ENCODE results near the gene CDT1. TPM values are rescaled to one million over a fixed set of nuclear protein-coding genes. Genes with fewer than 3 reads are reported as not detected.

The CDT1 gene
- total RNA-seq, 3 donors from 2014 or later (not counting 1 experiment from before 2014, with no cell fraction given): 2.2 to 3.8 (median 2.6) TPM

DNA sequence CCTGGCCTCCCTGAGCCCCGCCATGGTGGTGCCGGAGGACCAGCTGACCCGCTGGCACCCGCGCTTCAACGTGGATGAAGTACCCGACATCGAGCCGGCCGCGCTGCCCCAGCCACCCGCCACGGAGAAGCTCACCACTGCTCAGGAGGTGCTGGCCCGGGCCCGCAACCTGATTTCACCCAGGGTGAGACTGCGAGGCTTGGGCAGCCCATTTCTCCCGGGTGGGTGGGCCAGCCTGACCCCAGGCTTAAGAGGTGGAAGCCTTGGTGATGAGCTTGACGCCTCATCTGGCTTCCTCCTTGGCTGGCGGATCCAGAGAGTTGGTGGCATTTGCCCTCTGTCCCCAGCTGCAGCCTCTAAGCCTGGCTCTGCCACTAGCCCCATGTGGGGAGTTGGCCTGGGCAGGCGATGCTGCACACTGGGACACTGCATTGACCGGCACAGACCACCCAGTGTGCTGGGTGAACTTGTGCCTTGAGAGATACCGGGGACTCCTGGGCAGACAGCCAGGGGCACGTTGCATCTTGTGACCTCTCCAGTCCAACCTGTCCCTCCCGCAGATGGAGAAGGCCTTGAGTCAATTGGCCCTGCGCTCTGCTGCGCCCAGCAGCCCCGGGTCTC, 3.0 kb downstream of the CDT1 start:
- H3K36me3 ChIP-seq (ENCODE audit: control insufficient read depth, insufficient read depth, low read length): peaks cover 10% of the 10 kb centered on the region
- Mint-ChIP-seq H3K4me1 (peaks cover 7 to 20% of the 10 kb centered on the region in 2 donors), H3K4me3 (no peak overlapping the region), H3K27ac (no peak overlapping the region), H3K36me3 (no peaks in the 10 kb centered on the region), H3K9me3 (no peaks in the 10 kb centered on the region), H3K27me3 (ENCODE audit: low read depth in 2 of 2) (no peaks in the 10 kb centered on the region)
- H3K27me3 ChIP-seq (ENCODE audit: control insufficient read depth, insufficient read depth, low read length): no peaks in the 10 kb centered on the region
- peaks cover 41% of the 10 kb centered on the region for H3K4me1 ChIP-seq (ENCODE audit: control insufficient read depth, insufficient read depth, low read length)
- H3K9me3 ChIP-seq (ENCODE audit: control insufficient read depth, insufficient read depth, low read length): no peaks in the 10 kb centered on the region
- no peak overlapping the region for H3K4me3 ChIP-seq (ENCODE audit: low read length)
- TF ChIP-seq, protein P1, sequence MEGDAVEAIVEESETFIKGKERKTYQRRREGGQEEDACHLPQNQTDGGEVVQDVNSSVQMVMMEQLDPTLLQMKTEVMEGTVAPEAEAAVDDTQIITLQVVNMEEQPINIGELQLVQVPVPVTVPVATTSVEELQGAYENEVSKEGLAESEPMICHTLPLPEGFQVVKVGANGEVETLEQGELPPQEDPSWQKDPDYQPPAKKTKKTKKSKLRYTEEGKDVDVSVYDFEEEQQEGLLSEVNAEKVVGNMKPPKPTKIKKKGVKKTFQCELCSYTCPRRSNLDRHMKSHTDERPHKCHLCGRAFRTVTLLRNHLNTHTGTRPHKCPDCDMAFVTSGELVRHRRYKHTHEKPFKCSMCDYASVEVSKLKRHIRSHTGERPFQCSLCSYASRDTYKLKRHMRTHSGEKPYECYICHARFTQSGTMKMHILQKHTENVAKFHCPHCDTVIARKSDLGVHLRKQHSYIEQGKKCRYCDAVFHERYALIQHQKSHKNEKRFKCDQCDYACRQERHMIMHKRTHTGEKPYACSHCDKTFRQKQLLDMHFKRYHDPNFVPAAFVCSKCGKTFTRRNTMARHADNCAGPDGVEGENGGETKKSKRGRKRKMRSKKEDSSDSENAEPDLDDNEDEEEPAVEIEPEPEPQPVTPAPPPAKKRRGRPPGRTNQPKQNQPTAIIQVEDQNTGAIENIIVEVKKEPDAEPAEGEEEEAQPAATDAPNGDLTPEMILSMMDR (IDR thresholded peaks at IDR 0.05): no peak
- H3K27ac ChIP-seq (ENCODE audit: low read length): no peak overlapping the region
- intact Hi-C loops (cut with micrococcal nuclease): no loop called here
- DNase-seq (no peak), ATAC-seq (no peak)
- WGBS (ENCODE audit: insufficient coverage): 94% methylated on average over 27 of the region's 27 CpGs

DNA sequence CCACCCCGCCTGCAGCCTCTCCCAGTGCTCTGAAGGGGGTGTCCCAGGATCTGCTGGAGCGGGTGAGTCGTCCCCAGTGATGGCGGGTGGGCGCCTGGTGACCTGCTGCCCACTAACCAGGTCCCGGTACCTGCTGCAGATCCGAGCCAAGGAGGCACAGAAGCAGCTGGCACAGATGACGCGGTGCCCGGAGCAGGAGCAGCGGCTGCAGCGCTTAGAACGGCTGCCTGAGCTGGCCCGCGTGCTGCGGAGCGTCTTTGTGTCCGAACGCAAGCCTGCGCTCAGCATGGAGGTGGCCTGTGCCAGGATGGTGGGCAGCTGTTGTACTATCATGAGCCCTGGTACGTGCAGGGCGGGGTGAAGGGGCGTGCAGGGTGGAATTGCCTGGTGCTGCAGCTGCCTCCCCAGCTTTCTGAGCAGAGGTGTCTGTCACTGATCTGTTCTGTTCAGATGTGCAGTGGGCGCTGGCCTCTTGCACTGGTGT, 3.6 kb downstream of the CDT1 start:
- no peaks in the 10 kb centered on the region for H3K9me3 ChIP-seq (ENCODE audit: control insufficient read depth, insufficient read depth, low read length)
- no peak overlapping the region for H3K27ac Mint-ChIP-seq
- peaks cover 7 to 24% of the 10 kb centered on the region in 2 donors for H3K4me1 Mint-ChIP-seq
- DNase-seq (no peak), ATAC-seq (no peak)
- no peak overlapping the region for H3K4me3 ChIP-seq (ENCODE audit: low read length)
- peaks cover 10% of the 10 kb centered on the region for H3K36me3 ChIP-seq (ENCODE audit: control insufficient read depth, insufficient read depth, low read length)
- H3K4me3 Mint-ChIP-seq: no peak overlapping the region
- 98% methylated on average over 24 of the region's 24 CpGs for WGBS (ENCODE audit: insufficient coverage)
- TF ChIP-seq, protein P1 (IDR thresholded peaks at IDR 0.05): no peak
- H3K9me3 Mint-ChIP-seq: no peaks in the 10 kb centered on the region
- H3K4me1 ChIP-seq (ENCODE audit: control insufficient read depth, insufficient read depth, low read length): peaks cover 36% of the 10 kb centered on the region
- no peaks in the 10 kb centered on the region for H3K27me3 Mint-ChIP-seq (ENCODE audit: low read depth in 2 of 2)
- H3K36me3 Mint-ChIP-seq: no peaks in the 10 kb centered on the region
- intact Hi-C loops (cut with micrococcal nuclease): no loop called here
- H3K27ac ChIP-seq (ENCODE audit: low read length): no peak overlapping the region
- H3K27me3 ChIP-seq (ENCODE audit: control insufficient read depth, insufficient read depth, low read length): no peaks in the 10 kb centered on the region

DNA sequence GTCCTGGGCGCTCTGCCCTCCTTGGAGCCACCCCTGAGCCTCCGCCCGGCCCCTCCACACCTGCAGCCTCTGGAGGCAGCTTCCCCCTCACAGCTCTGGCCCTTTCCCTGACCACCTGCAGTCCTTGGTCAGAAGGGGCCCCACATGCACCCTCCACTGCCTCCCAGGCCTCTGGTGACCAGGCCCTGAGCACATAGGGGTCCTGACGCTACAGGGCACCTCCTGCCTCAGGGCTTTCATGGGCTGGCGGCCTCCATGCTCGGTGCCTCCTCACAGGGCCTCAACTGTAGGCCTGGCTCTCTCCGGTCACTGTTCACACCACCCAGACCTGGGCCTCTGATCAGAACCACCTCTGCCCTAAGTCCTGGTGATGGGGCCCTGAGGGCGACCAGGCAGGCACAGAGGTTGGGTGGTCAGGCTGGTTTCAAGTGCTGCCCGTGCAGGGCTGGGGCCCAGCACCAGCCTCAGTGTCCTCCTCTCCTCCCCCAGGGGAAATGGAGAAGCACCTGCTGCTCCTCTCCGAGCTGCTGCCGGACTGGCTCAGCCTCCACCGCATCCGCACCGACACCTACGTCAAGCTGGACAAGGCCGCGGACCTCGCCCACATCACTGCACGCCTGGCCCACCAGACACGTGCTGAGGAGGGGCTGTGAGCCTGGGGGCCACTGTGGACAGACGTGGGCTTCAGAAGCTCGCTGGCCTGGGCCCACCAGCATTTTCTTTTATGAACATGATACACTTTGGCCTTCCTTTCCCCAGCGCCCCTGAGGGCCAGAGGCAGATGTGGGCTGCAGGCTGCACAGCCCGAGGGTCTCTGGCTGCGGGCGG, 4.3 kb downstream of the CDT1 start:
- no peaks in the 10 kb centered on the region for H3K36me3 Mint-ChIP-seq
- peaks cover 7 to 24% of the 10 kb centered on the region in 2 donors for H3K4me1 Mint-ChIP-seq
- DNase-seq (no peak), ATAC-seq (no peak)
- Histone ChIP-seq H3K4me1 (ENCODE audit: control insufficient read depth, insufficient read depth, low read length) (peaks cover 35% of the 10 kb centered on the region), H3K9me3 (ENCODE audit: control insufficient read depth, insufficient read depth, low read length) (no peaks in the 10 kb centered on the region), H3K27ac (ENCODE audit: low read length) (no peak overlapping the region), H3K4me3 (ENCODE audit: low read length) (no peak overlapping the region), H3K36me3 (ENCODE audit: control insufficient read depth, insufficient read depth, low read length) (peaks cover 10% of the 10 kb centered on the region), H3K27me3 (ENCODE audit: control insufficient read depth, insufficient read depth, low read length) (no peaks in the 10 kb centered on the region)
- no peaks in the 10 kb centered on the region for H3K9me3 Mint-ChIP-seq
- TF ChIP-seq, protein P1 (IDR thresholded peaks at IDR 0.05): no peak
- 93% methylated on average over 26 of the region's 26 CpGs for WGBS (ENCODE audit: insufficient coverage)
- no peaks in the 10 kb centered on the region for H3K27me3 Mint-ChIP-seq (ENCODE audit: low read depth in 2 of 2)
- no peak overlapping the region for H3K4me3 Mint-ChIP-seq
- no peak overlapping the region for H3K27ac Mint-ChIP-seq
- intact Hi-C loops (cut with micrococcal nuclease): no loop called here

Measured in natural killer cell (primary cell).